GM12892 (cell line): ENCODE results near the gene ARHGAP26.

Experiments used
- POLR2A ChIP-seq: IDR thresholded peaks from 2 replicates; pipeline ENCODE4 v1.6.1; 2011; ENCODE audit warnings: low read depth, low read length, control low read depth
- TAF1 ChIP-seq: IDR thresholded peaks from 2 replicates; pipeline ENCODE4 v1.6.1; 2011; ENCODE audit warnings: low read depth, mild to moderate bottlenecking, control low read depth, low read length, borderline replicate concordance

DNA sequence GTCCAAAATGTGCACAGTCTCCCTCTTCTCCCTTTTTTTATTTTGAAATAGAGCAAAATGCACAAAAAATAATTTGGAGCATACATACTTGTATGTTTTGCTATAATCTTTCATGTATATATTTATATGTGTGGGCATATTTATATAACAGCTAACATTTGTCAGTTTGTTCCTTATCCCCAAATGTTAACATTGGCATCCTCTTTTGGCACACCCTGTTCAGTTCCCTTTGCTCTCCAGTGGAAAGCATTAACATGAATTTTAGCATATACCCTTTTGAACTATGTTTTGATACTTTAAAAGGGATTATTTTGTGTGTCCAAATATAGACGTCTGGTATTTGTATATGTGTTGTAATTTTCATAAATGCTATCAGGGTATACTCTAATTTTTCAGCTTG is 306.2 kb downstream of the ARHGAP26 start:
- TF ChIP-seq POLR2A (no peak), TAF1 (no peak)
